H1 (cell line): ENCODE measurements around the gene MAML3. TPM values are rescaled to one million over a fixed set of nuclear protein-coding genes. Genes with fewer than 3 reads are reported as not detected.

ENCODE experiments used
- CTCF ChIA-PET: fragments of 300-600 bp; sonication (Branson Sonifier 250); formaldehyde crosslinking; loops from one replicate; lab custom pipeline; 2021; ENCODE audit not compliant: partially characterized antibody; lab: Charles Lee
- POLR2A ChIA-PET: fragments of 300-600 bp; sonication (Branson Sonifier 250); formaldehyde crosslinking; loops from one replicate; lab custom pipeline; 2021; ENCODE audit warnings: inconsistent platforms; ENCODE audit not compliant: partially characterized antibody; lab: Charles Lee
- DNase-seq, 2 experiments: peaks; one replicate each; pipeline versions ENCODE4 v3.0.0 to v3.0.0-alpha.2; 2010 to 2022; ENCODE audit warnings: low spot score in 2 of 2, low read depth in 1 of 2, mixed read lengths in 1 of 2
- FAIRE-seq: peaks from 2 replicates; lab custom pipeline; 2011; peaks lifted over from hg19 to GRCh38; lab: Jason Lieb, UNC
- H2AFZ ChIP-seq: 2 replicates; pipeline ENCODE4 v1.8.1; 2012; ENCODE audit warnings: low read length, inconsistent platforms
- H2AK5ac ChIP-seq: 2 replicates; pipeline ENCODE4 v1.6.1; 2013; ENCODE audit warnings: low read depth, low read length
- H2BK120ac ChIP-seq: replicated peaks from 2 replicates; pipeline ENCODE3; 2013; ENCODE audit warnings: low read depth, low read length, inconsistent platforms
- H2BK12ac ChIP-seq: 2 replicates; pipeline ENCODE4 v1.6.1; 2013; ENCODE audit warnings: low read depth, low read length
- H2BK15ac ChIP-seq: 2 replicates; pipeline ENCODE4 v1.6.1; 2013; ENCODE audit warnings: low read length
- H2BK20ac ChIP-seq: 2 replicates; pipeline ENCODE4 v1.6.1; 2013; ENCODE audit warnings: low read length
- H2BK5ac ChIP-seq: 2 replicates; pipeline ENCODE4 v1.6.1; 2013; ENCODE audit warnings: low read depth, low read length
- H3K14ac ChIP-seq: 2 replicates; pipeline ENCODE4 v1.6.1; 2013; ENCODE audit warnings: inconsistent platforms; ENCODE audit not compliant: insufficient read length
- H3K18ac ChIP-seq: 2 replicates; pipeline ENCODE4 v1.6.1; 2013; ENCODE audit warnings: low read length; ENCODE audit errors: extremely low read depth
- H3K23ac ChIP-seq: 2 replicates; pipeline ENCODE4 v1.6.1; 2013; ENCODE audit warnings: inconsistent platforms; ENCODE audit not compliant: insufficient read length
- H3K23me2 ChIP-seq: 2 replicates; pipeline ENCODE4 v1.6.1; 2013; ENCODE audit warnings: low read depth, low read length
- H3K27ac ChIP-seq: 2 replicates; pipeline ENCODE4 v1.6.1; 2011; ENCODE audit warnings: low read depth, low read length, inconsistent platforms
- H3K27me3 ChIP-seq, 4 experiments: replicated peaks in 1 of 4; 1 replicate in 1 of 4; 2 replicates in 3 of 4; pipeline versions ENCODE4 v1.6.1 to v1.8.1; 2011 to 2013; ENCODE audit warnings: low read length in 3 of 4, mild to moderate bottlenecking in 3 of 4, inconsistent platforms in 2 of 4, mixed read lengths in 2 of 4, moderate library complexity in 1 of 4; ENCODE audit not compliant: control insufficient read depth in 3 of 4, insufficient read depth in 3 of 4; ENCODE audit errors: extremely low read depth in 1 of 4
- H3K36me3 ChIP-seq, 4 experiments: 2 replicates each; pipeline versions ENCODE4 v1.6.1 to v1.8.1; 2011 to 2013; ENCODE audit warnings: mild to moderate bottlenecking in 4 of 4, low read length in 3 of 4, moderate library complexity in 2 of 4, control low read depth in 1 of 4, inconsistent platforms in 1 of 4; ENCODE audit not compliant: insufficient read depth in 4 of 4, control insufficient read depth in 2 of 4
- H3K4ac ChIP-seq: replicated peaks from 2 replicates; pipeline ENCODE3; 2013; ENCODE audit warnings: low read length, low read depth, mixed read lengths, inconsistent platforms; ENCODE audit not compliant: insufficient read length
- H3K4me1 ChIP-seq, 4 experiments: replicated peaks in 1 of 4; 1 replicate in 1 of 4; 2 replicates in 3 of 4; pipeline versions ENCODE4 v1.6.1 to v1.8.1; 2011 to 2013; ENCODE audit warnings: low read length in 3 of 4, inconsistent platforms in 2 of 4, mixed read lengths in 1 of 4; ENCODE audit not compliant: insufficient read depth in 4 of 4, control insufficient read depth in 3 of 4
- H3K4me2 ChIP-seq, 2 experiments: 2 replicates each; pipeline versions ENCODE4 v1.6.1 to v1.8.1; 2011 to 2013; ENCODE audit warnings: low read depth in 2 of 2, low read length in 2 of 2, control low read depth in 1 of 2, inconsistent platforms in 1 of 2, mild to moderate bottlenecking in 1 of 2; ENCODE audit not compliant: insufficient read depth in 1 of 2
- H3K4me3 ChIP-seq, 4 experiments: fragments of 200-600, 300-600 bp in 1 of 4; sonication (generic), shearing (Covaris generic), sonication (Bioruptor Twin) in 1 of 4; 2 replicates each; pipeline versions ENCODE4 v1.5.1 to v1.8.1; 2011 to 2016; ENCODE audit warnings: low read length in 4 of 4, low read depth in 3 of 4, control low read depth in 2 of 4, inconsistent platforms in 2 of 4, mild to moderate bottlenecking in 2 of 4, mixed read lengths in 1 of 4, moderate library complexity in 1 of 4; ENCODE audit not compliant: insufficient read depth in 2 of 4; ENCODE audit errors: extremely low read depth in 1 of 4
- H3K56ac ChIP-seq: replicated peaks from 2 replicates; pipeline ENCODE3; 2013; ENCODE audit warnings: low read depth, mild to moderate bottlenecking, mixed read lengths, low read length, inconsistent platforms; ENCODE audit not compliant: insufficient read length
- H3K79me1 ChIP-seq: 2 replicates; pipeline ENCODE4 v1.6.1; 2013; ENCODE audit warnings: low read depth, low read length, control low read depth
- H3K79me2 ChIP-seq, 2 experiments: 2 replicates each; pipeline versions ENCODE4 v1.6.1 to v1.8.1; 2012 to 2013; ENCODE audit warnings: low read length in 2 of 2, mild to moderate bottlenecking in 2 of 2, inconsistent platforms in 1 of 2; ENCODE audit not compliant: insufficient read depth in 2 of 2, control insufficient read depth in 1 of 2
- H3K9ac ChIP-seq, 4 experiments: replicated peaks in 1 of 4; 1 replicate in 1 of 4; 2 replicates in 3 of 4; pipeline versions ENCODE4 v1.6.1 to v1.8.1; 2011 to 2013; ENCODE audit warnings: low read depth in 3 of 4, low read length in 3 of 4, control low read depth in 2 of 4, mild to moderate bottlenecking in 2 of 4, moderate library complexity in 2 of 4, inconsistent platforms in 1 of 4; ENCODE audit errors: extremely low read depth in 1 of 4
- H3K9me3 ChIP-seq, 2 experiments: 2 replicates each; pipeline versions ENCODE4 v1.6.1 to v1.8.1; 2012 to 2013; ENCODE audit warnings: mild to moderate bottlenecking in 2 of 2, moderate library complexity in 2 of 2, control low read depth in 1 of 2, inconsistent platforms in 1 of 2, low read depth in 1 of 2, low read length in 1 of 2, mixed read lengths in 1 of 2; ENCODE audit not compliant: insufficient read depth in 2 of 2
- H4K20me1 ChIP-seq, 2 experiments: replicated peaks in 1 of 2; 2 replicates each; pipeline versions ENCODE3 to v1.8.1; 2011 to 2013; ENCODE audit warnings: inconsistent platforms in 2 of 2, low read length in 2 of 2, mild to moderate bottlenecking in 1 of 2; ENCODE audit not compliant: insufficient read depth in 2 of 2, control insufficient read depth in 1 of 2
- H4K5ac ChIP-seq: 2 replicates; pipeline ENCODE4 v1.6.1; 2013; ENCODE audit warnings: low read length, low read depth, mixed read lengths, inconsistent platforms; ENCODE audit not compliant: insufficient read length
- H4K8ac ChIP-seq: 2 replicates; pipeline ENCODE4 v1.8.0; 2013; ENCODE audit warnings: mild to moderate bottlenecking, moderate library complexity, low read length, inconsistent platforms; ENCODE audit not compliant: insufficient read depth; ENCODE audit errors: extremely low read depth
- H4K91ac ChIP-seq: replicated peaks from 2 replicates; pipeline ENCODE3; 2013; ENCODE audit warnings: low read length, mixed read lengths, inconsistent platforms; ENCODE audit not compliant: insufficient read length
- ATF2 ChIP-seq: IDR thresholded peaks from 2 replicates; pipeline ENCODE4 v1.6.1; 2012; ENCODE audit warnings: low read length, inconsistent platforms
- CEBPB ChIP-seq: IDR thresholded peaks from 2 replicates; pipeline ENCODE4 v1.6.1; 2012; ENCODE audit warnings: low read depth, low read length
- CHD1 ChIP-seq: IDR thresholded peaks from 2 replicates; pipeline ENCODE4 v1.6.1; 2012; ENCODE audit warnings: low read depth, low read length, improper control_type of control experiment
- NRF1 ChIP-seq: IDR thresholded peaks from 2 replicates; pipeline ENCODE4 v1.6.1; 2011; ENCODE audit warnings: mild to moderate bottlenecking, low read depth, low read length, improper control_type of control experiment
- SIN3A ChIP-seq, 2 experiments: IDR thresholded peaks in 1 of 2; conservative IDR thresholded peaks in 1 of 2; 2 replicates each; pipeline ENCODE4 v1.6.1; 2011 to 2012; ENCODE audit warnings: low read length in 2 of 2, improper control_type of control experiment in 1 of 2, low read depth in 1 of 2, mild to moderate bottlenecking in 1 of 2
- SUZ12 ChIP-seq: fragments of 200-600 bp; sonication (generic); IDR thresholded peaks from 2 replicates; pipeline ENCODE4 v1.6.1; 2012; ENCODE audit warnings: mild to moderate bottlenecking, inconsistent platforms, low read length, moderate library complexity, mixed read lengths
- TBP ChIP-seq: IDR thresholded peaks from 2 replicates; pipeline ENCODE4 v1.6.1; 2011; ENCODE audit warnings: low read depth, low read length, improper control_type of control experiment
- USF2 ChIP-seq: IDR thresholded peaks from 2 replicates; pipeline ENCODE4 v1.6.1; 2011; ENCODE audit warnings: low read length, improper control_type of control experiment
- WGBS, 2 experiments: shearing (Covaris generic) in 1 of 2; methylation state at CpG; one replicate each; pipeline versions ENCODE4 v1.1.6 to v1.1.7; 2013 to 2015; ENCODE audit warnings: low lambda C conversion rate in 2 of 2, mixed read lengths in 2 of 2, inconsistent platforms in 1 of 2, low coverage in 1 of 2, missing lambda C conversion rate in 1 of 2; ENCODE audit not compliant: insufficient replicate concordance in 2 of 2, insufficient coverage in 1 of 2, insufficient read length in 1 of 2; ENCODE audit errors: extremely low coverage in 1 of 2, missing lambda C conversion rate in 1 of 2; 5-methylcytosine and 5-hydroxymethylcytosine counted together
- polyA plus RNA-seq, 7 experiments: library from polyadenylated mRNA; depleted of rRNA in 3 of 7; stranded (reverse) in 5 of 7; unstranded in 2 of 7; fragments of >200 nt in 5 of 7; fragments of 200-250 nt in 2 of 7; gene quantifications; 1 replicate in 5 of 7; 2 replicates in 1 of 7; 4 replicates in 1 of 7; pipeline versions ENCODE4 v1.2.1 to v1.2.3, GENCODE V29; 2011 to 2013; ENCODE audit warnings: missing spikeins in 2 of 7, mixed read lengths in 2 of 7
- total RNA-seq: library from RNA; stranded (reverse); fragmentation: NEBNext Ultra II Directional; extraction: Animal tissue kit (Norgen Biotek cat#: 25700); gene quantifications from 2 replicates; pipeline ENCODE4 v1.2.1, GENCODE V29; 2021
- TF ChIP-seq, protein P1 (sequence below), 3 experiments: IDR thresholded peaks; 1 replicate in 2 of 3; 2 replicates in 1 of 3; pipeline versions ENCODE4 v1.5.1 to v1.6.1; 2011; ENCODE audit warnings: low read length in 3 of 3, mild to moderate bottlenecking in 3 of 3, inconsistent platforms in 2 of 3, low read depth in 1 of 3, moderate library complexity in 1 of 3; ENCODE audit not compliant: insufficient read depth in 1 of 3; ENCODE audit errors: control extremely low read depth in 1 of 3

MAML3 gene
- total and polyA plus RNA-seq, 2 of the 8 experiments (the other 6 are each of a cell fraction or from before 2014, with no cell fraction given) = 2.1 to 5.7 TPM

DNA sequence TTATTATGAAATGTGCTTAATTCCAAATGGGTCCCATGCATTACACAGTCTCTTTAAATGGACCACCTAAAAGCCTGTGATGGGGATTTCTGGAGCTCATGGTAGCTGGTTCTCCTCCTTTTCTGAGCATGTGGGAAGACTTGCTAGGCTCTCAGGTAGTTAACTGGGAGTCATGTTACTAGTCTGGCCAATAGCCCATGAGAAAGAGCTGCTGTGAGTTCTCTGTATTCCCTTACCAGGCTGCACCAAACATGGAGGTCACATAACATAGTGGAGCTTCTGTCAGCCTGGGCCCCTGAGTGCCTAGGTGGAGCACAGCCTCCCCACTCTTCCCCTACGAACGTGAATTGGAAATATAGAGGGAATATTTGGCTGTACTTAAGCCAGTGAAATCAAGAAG lies 198.4 kb downstream of the MAML3 start:
- FAIRE-seq = no peak
- Histone ChIP-seq H4K8ac (no peak overlapping the region), H3K9ac (no peak overlapping the region), H3K27me3 (no peaks in the 10 kb centered on the region), H3K4me1 (peaks cover 0 to 2% (median 0%) of the 10 kb centered on the region in 4 experiments; a peak in 1 of 7 replicates), H2BK120ac (no peak overlapping the region), H4K20me1 (no peaks in the 10 kb centered on the region), H2AK5ac (no peak overlapping the region), H3K56ac (no peak overlapping the region), H3K23ac (no peak overlapping the region), H3K18ac (no peak overlapping the region), H3K27ac (no peak overlapping the region), H2BK20ac (no peak overlapping the region), H2AFZ (no peak overlapping the region), H3K14ac (no peak overlapping the region), H3K9me3 (no peaks in the 10 kb centered on the region), H2BK15ac (no peak overlapping the region), H3K4me2 (no peak overlapping the region), H3K36me3 (no peaks in the 10 kb centered on the region), H3K4ac (no peak overlapping the region), H3K79me1 (no peaks in the 10 kb centered on the region), H2BK12ac (no peak overlapping the region), H3K23me2 (no peaks in the 10 kb centered on the region), H3K4me3 (no peak overlapping the region), H4K91ac (no peak overlapping the region), H3K79me2 (no peaks in the 10 kb centered on the region), H4K5ac (no peak overlapping the region), H2BK5ac (no peak overlapping the region)
- no peak for DNase-seq
- ChIA-PET CTCF (interaction anchor here (0.7 to 1.3 kb wide), 4 partner anchors 8 to 299 kb away, joined by 3 to 7 read pairs (median 4); no protein-coding TSS in a partner anchor), POLR2A (no interaction called here)
- 75% methylated on average over 2 of the region's 2 CpGs; no CpG with 5 or more reads in 1 of the 2 experiments for WGBS, 2 experiments
- TF ChIP-seq CHD1 = no peak
- TF ChIP-seq TBP = no peak
- TF ChIP-seq USF2 = no peak
- TF ChIP-seq SIN3A (conservative IDR thresholded peaks at IDR 0.05 in 1 of 2, IDR thresholded peaks at IDR 0.05 in 1 of 2; ENCODE audit: low read depth in 1 of 2, low read length in 2 of 2) = no peak
- TF ChIP-seq SUZ12 = no peak
- no peak for TF ChIP-seq ATF2
- TF ChIP-seq, protein P1, sequence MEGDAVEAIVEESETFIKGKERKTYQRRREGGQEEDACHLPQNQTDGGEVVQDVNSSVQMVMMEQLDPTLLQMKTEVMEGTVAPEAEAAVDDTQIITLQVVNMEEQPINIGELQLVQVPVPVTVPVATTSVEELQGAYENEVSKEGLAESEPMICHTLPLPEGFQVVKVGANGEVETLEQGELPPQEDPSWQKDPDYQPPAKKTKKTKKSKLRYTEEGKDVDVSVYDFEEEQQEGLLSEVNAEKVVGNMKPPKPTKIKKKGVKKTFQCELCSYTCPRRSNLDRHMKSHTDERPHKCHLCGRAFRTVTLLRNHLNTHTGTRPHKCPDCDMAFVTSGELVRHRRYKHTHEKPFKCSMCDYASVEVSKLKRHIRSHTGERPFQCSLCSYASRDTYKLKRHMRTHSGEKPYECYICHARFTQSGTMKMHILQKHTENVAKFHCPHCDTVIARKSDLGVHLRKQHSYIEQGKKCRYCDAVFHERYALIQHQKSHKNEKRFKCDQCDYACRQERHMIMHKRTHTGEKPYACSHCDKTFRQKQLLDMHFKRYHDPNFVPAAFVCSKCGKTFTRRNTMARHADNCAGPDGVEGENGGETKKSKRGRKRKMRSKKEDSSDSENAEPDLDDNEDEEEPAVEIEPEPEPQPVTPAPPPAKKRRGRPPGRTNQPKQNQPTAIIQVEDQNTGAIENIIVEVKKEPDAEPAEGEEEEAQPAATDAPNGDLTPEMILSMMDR (IDR thresholded peaks at IDR 0.05; ENCODE audit: control extremely low read depth in 1 of 3, insufficient read depth in 1 of 3, low read depth in 1 of 3, low read length in 3 of 3) = no peak
- no peak for TF ChIP-seq NRF1
- no peak for TF ChIP-seq CEBPB
